Keratinocyte (primary cell): ENCODE data around the gene RABL2B. TPM values are rescaled to one million over a fixed set of nuclear protein-coding genes. Genes with fewer than 3 reads are reported as not detected.
"Not testable (repeated sequence)": the region's sequence is repeated elsewhere in the genome, so short reads cannot be mapped to it uniquely, and the experiment has no call there.

Source experiments
- DNase-seq: peaks from one replicate; pipeline ENCODE4 v3.0.0-alpha.2; 2011; ENCODE audit warnings: low read depth, missing footprints, low spot score
- FAIRE-seq: peaks from 2 replicates; lab custom pipeline; 2011; peaks lifted over from hg19 to GRCh38; lab: Jason Lieb, UNC
- H2AFZ ChIP-seq: 2 replicates; pipeline ENCODE4 v1.6.0; 2012; ENCODE audit warnings: low read length, control low read depth, inconsistent platforms; ENCODE audit not compliant: control insufficient read depth
- H3K27ac ChIP-seq: 2 replicates; pipeline ENCODE4 v1.5.1; 2011; ENCODE audit warnings: low read length; ENCODE audit not compliant: control insufficient read depth, insufficient read depth
- H3K27me3 ChIP-seq: 3 replicates; pipeline ENCODE4 v1.6.0; 2011; ENCODE audit warnings: low read length; ENCODE audit not compliant: control insufficient read depth, insufficient read depth; ENCODE audit errors: extremely low read depth
- H3K36me3 ChIP-seq, 2 experiments: 2 replicates in 1 of 2; 3 replicates in 1 of 2; pipeline ENCODE4 v1.5.1; 2011; ENCODE audit warnings: low read length in 2 of 2, mild to moderate bottlenecking in 1 of 2; ENCODE audit not compliant: control insufficient read depth in 2 of 2, insufficient read depth in 2 of 2; ENCODE audit errors: extremely low read depth in 1 of 2
- H3K4me1 ChIP-seq: 3 replicates; pipeline ENCODE4 v1.5.1; 2011; ENCODE audit warnings: low read length; ENCODE audit not compliant: control insufficient read depth, insufficient read depth; ENCODE audit errors: extremely low read depth
- H3K4me2 ChIP-seq: 3 replicates; pipeline ENCODE4 v1.6.0; 2011; ENCODE audit warnings: low read depth, low read length; ENCODE audit not compliant: control insufficient read depth, insufficient read depth; ENCODE audit errors: extremely low read depth
- H3K4me3 ChIP-seq, 3 experiments: fragments of 200-600 bp in 1 of 3; sonication (generic) in 1 of 3; 2 replicates in 2 of 3; 3 replicates in 1 of 3; pipeline ENCODE4 v1.5.1; 2011 to 2016; ENCODE audit warnings: low read length in 3 of 3, mild to moderate bottlenecking in 3 of 3, control low read depth in 2 of 3, inconsistent platforms in 1 of 3, low read depth in 1 of 3, mixed read lengths in 1 of 3, mixed run types in 1 of 3, moderate library complexity in 1 of 3; ENCODE audit not compliant: control insufficient read depth in 2 of 3, insufficient read depth in 2 of 3; ENCODE audit errors: extremely low read depth in 1 of 3
- H3K79me2 ChIP-seq: 2 replicates; pipeline ENCODE4 v1.6.0; 2012; ENCODE audit warnings: low read length; ENCODE audit not compliant: control insufficient read depth, insufficient read depth
- H3K9ac ChIP-seq: 3 replicates; pipeline ENCODE4 v1.6.0; 2011; ENCODE audit warnings: low read length; ENCODE audit not compliant: control insufficient read depth, insufficient read depth; ENCODE audit errors: extremely low read depth
- H3K9me1 ChIP-seq: 3 replicates; pipeline ENCODE4 v1.6.0; 2011; ENCODE audit warnings: low read length; ENCODE audit not compliant: control insufficient read depth, insufficient read depth; ENCODE audit errors: extremely low read depth
- H3K9me3 ChIP-seq: 2 replicates; pipeline ENCODE4 v1.5.1; 2012; ENCODE audit warnings: low read depth, low read length; ENCODE audit not compliant: control insufficient read depth
- H4K20me1 ChIP-seq: 3 replicates; pipeline ENCODE4 v1.6.0; 2011; ENCODE audit warnings: low read length; ENCODE audit not compliant: control insufficient read depth, insufficient read depth; ENCODE audit errors: extremely low read depth
- dilution Hi-C: fragments of 300-500 bp; cut with MboI; formaldehyde crosslinking; loops from one replicate; pipeline ENCODE4 v1.7.0; 2020; ENCODE audit warnings: low sequenced_read_pairs; ENCODE audit not compliant: extremely low pct_ligation_motif_present
- polyA plus RNA-seq, 5 experiments: library from polyadenylated mRNA; depleted of rRNA in 3 of 5; stranded (reverse) in 3 of 5; stranded (forward) in 1 of 5; unstranded in 1 of 5; fragments of >200 nt; gene quantifications; 1 replicate in 1 of 5; 2 replicates in 3 of 5; 3 replicates in 1 of 5; pipeline versions ENCODE4 v1.2.1 to v1.2.3, GENCODE V29; 2011 to 2012; ENCODE audit warnings: missing spikeins in 2 of 5, low read depth in 1 of 5, low replicate concordance in 1 of 5

The RABL2B gene
- polyA plus RNA-seq, 1 donor (not counting 4 experiments of a cell fraction or from before 2014, with no cell fraction given): 29.8 TPM

- H3K4me2 ChIP-seq, FAIRE-seq, H3K4me1 ChIP-seq, dilution Hi-C loops, H3K36me3 ChIP-seq, H4K20me1 ChIP-seq, H2AFZ ChIP-seq, H3K9ac ChIP-seq, H3K27me3 ChIP-seq, H3K79me2 ChIP-seq, H3K27ac ChIP-seq, H3K9me1 ChIP-seq, H3K4me3 ChIP-seq, H3K9me3 ChIP-seq, DNase-seq: not testable (repeated sequence)
These were observed 34.8 kb downstream of the RABL2B start for GRCh38 chr22:50748630-50749029.

DNA sequence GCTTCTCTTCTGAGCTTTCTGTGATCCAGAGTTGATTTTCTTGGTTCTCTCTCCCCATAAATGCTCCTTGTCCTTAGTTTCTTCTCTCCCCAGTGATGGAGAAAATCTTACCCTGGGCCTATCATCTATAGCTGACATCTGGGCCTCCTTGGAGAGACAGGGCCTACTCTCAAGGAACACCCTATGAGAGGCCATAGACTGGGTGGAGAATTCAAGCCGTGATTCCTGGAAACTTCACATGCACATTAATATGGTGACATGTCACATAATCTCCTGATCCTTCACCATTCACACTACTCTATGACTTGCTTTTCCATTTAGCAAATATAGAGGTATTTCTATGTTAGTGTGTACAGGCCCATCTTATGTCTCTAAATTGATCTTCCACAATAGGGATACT lies 35.9 kb downstream of the RABL2B start:
- H3K27me3 ChIP-seq, H3K9ac ChIP-seq, H3K4me2 ChIP-seq, DNase-seq, H3K4me3 ChIP-seq, H3K9me1 ChIP-seq, H4K20me1 ChIP-seq, H3K9me3 ChIP-seq, H2AFZ ChIP-seq, FAIRE-seq, H3K36me3 ChIP-seq, H3K4me1 ChIP-seq, H3K79me2 ChIP-seq, H3K27ac ChIP-seq, dilution Hi-C loops: not testable (repeated sequence)

DNA sequence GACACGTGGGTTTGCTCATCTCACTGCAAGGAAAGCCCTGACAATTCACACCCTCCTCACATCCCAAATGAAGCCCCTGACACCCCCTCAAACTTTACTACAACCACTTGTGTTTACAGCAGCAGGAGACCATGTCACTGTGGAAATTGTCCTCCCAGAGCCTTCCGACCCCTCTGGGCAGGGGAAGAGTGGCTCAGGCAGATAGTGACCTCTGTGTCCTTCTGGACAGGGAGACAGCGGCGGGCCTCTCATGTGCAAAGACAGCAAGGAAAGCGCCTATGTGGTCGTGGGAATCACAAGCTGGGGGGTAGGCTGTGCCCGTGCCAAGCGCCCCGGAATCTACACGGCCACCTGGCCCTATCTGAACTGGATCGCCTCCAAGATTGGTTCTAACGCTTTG lies 39.0 kb downstream of the RABL2B start:
- H3K9ac ChIP-seq, H2AFZ ChIP-seq, H3K27me3 ChIP-seq, DNase-seq, dilution Hi-C loops, H3K9me3 ChIP-seq, H3K9me1 ChIP-seq, FAIRE-seq, H4K20me1 ChIP-seq, H3K27ac ChIP-seq, H3K36me3 ChIP-seq, H3K79me2 ChIP-seq, H3K4me2 ChIP-seq, H3K4me3 ChIP-seq, H3K4me1 ChIP-seq: not testable (repeated sequence)

GRCh38 chr22:50740714-50741113 lies 42.7 kb downstream of the RABL2B start:
- H2AFZ ChIP-seq, H3K4me3 ChIP-seq, H3K9me1 ChIP-seq, H3K27me3 ChIP-seq, dilution Hi-C loops, H3K79me2 ChIP-seq, H3K4me1 ChIP-seq, H3K9me3 ChIP-seq, H3K27ac ChIP-seq, H4K20me1 ChIP-seq, H3K36me3 ChIP-seq, DNase-seq, H3K9ac ChIP-seq, H3K4me2 ChIP-seq: not testable (repeated sequence)
- FAIRE-seq: peak; percentile 56
